Skeletal muscle tissue (tissue), 4 donors: ENCODE results near the gene ALDH1A1. TPM values are rescaled to one million over a fixed set of nuclear protein-coding genes. Genes with fewer than 3 reads are reported as not detected.

ENCODE experiments used
- H3K27ac ChIP-seq: one replicate; pipeline ENCODE4 v1.7.0; 2013; ENCODE audit warnings: mild to moderate bottlenecking, low read depth, low read length, inconsistent platforms
- H3K27me3 ChIP-seq, 3 donors: one replicate each; pipeline ENCODE4 v1.7.0; 2013; ENCODE audit warnings: low read length in 3 of 3; ENCODE audit not compliant: control insufficient read depth in 3 of 3, insufficient read depth in 3 of 3
- H3K36me3 ChIP-seq, 3 donors: one replicate each; pipeline ENCODE4 v1.7.0; 2013; ENCODE audit warnings: low read length in 3 of 3; ENCODE audit not compliant: control insufficient read depth in 3 of 3, insufficient read depth in 3 of 3
- H3K4me1 ChIP-seq, 3 donors: one replicate each; pipeline ENCODE4 v1.7.0; 2013; ENCODE audit warnings: low read length in 3 of 3, mild to moderate bottlenecking in 3 of 3; ENCODE audit not compliant: control insufficient read depth in 3 of 3, insufficient read depth in 3 of 3
- H3K4me3 ChIP-seq, 3 donors: one replicate each; pipeline ENCODE4 v1.7.0; 2013; ENCODE audit warnings: low read length in 3 of 3
- H3K9ac ChIP-seq, 3 donors: one replicate each; pipeline ENCODE4 v1.7.0; 2013; ENCODE audit warnings: low read length in 3 of 3, mild to moderate bottlenecking in 3 of 3, moderate library complexity in 2 of 3, low read depth in 1 of 3
- H3K9me3 ChIP-seq, 3 donors: one replicate each; pipeline ENCODE4 v1.7.0; 2013; ENCODE audit warnings: low read length in 3 of 3; ENCODE audit not compliant: control insufficient read depth in 3 of 3
- total RNA-seq: library from RNA; depleted of rRNA; stranded (reverse); fragments of >200 nt; gene quantifications from one replicate; pipeline ENCODE4 v1.2.3, GENCODE V29; 2014
- donor health status: Osteomylitis.

The ALDH1A1 gene
- total RNA-seq, 1 donor from 2014 or later, result 52.7 TPM

- H3K9me3 ChIP-seq, result no peaks in the 10 kb centered on the region
- H3K36me3 ChIP-seq, result no peaks in the 10 kb centered on the region
- H3K27ac ChIP-seq, result no peak overlapping the region
- no peaks in the 10 kb centered on the region for H3K4me1 ChIP-seq
- H3K27me3 ChIP-seq, result no peaks in the 10 kb centered on the region
- no peak overlapping the region for H3K9ac ChIP-seq
- no peak overlapping the region for H3K4me3 ChIP-seq
Observed at GRCh38 chr9:72933730-72934665, 18.9 kb downstream of the ALDH1A1 start.

DNA sequence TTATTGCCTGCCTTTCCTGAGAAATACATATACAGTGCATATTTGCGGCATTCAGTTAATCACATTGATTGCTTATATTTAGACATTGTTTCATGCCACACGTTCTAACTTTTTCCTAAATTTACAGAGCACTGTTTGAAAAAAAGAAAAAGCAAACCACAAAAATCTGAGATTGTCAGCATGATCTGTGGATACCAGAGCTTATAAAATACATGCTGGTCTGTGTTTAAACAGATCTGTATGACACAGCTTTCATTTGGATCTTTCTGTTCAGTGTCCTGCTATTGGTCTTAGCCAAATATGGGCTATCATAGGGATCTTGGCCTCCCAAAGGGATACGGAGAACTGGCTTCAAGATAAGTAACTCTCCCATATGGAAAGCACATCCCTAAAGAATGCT, 20.2 kb downstream of the ALDH1A1 start:
- Histone ChIP-seq H3K27ac (no peak overlapping the region), H3K4me3 (no peak overlapping the region), H3K9me3 (no peaks in the 10 kb centered on the region), H3K27me3 (no peaks in the 10 kb centered on the region), H3K4me1 (no peaks in the 10 kb centered on the region), H3K9ac (no peak overlapping the region), H3K36me3 (no peaks in the 10 kb centered on the region)

DNA sequence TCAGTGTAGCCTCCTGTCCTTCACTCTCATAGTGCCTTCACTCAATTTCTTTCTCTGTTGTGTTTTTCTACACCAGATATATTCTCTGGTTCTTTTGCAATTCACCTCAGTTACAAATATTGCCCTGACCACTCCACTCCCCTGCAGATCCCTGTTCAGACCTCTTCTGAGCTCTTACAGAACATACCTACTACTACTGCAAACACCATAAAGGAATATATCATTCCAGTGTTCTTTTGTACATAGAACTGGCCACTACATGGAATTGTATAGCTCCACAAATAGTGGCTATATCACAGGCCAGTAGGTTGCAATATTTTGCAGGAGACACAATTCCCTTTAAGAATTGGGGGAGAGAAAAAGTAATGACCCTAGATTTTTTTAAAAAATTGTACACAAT, 21.0 kb downstream of the ALDH1A1 start:
- Histone ChIP-seq H3K9ac (no peak overlapping the region), H3K36me3 (no peaks in the 10 kb centered on the region), H3K4me3 (no peak overlapping the region), H3K27me3 (no peaks in the 10 kb centered on the region), H3K4me1 (no peaks in the 10 kb centered on the region), H3K9me3 (no peaks in the 10 kb centered on the region), H3K27ac (no peak overlapping the region)

- no peaks in the 10 kb centered on the region for H3K27me3 ChIP-seq
- H3K27ac ChIP-seq, result no peak overlapping the region
- no peak overlapping the region for H3K4me3 ChIP-seq
- H3K36me3 ChIP-seq, result no peaks in the 10 kb centered on the region
- H3K9ac ChIP-seq, result no peak overlapping the region
- H3K9me3 ChIP-seq, result no peaks in the 10 kb centered on the region
- no peaks in the 10 kb centered on the region for H3K4me1 ChIP-seq
Observed at GRCh38 chr9:72931437-72931836, 21.4 kb downstream of the ALDH1A1 start.

- no peaks in the 10 kb centered on the region for H3K36me3 ChIP-seq
- no peak overlapping the region for H3K4me3 ChIP-seq
- no peaks in the 10 kb centered on the region for H3K4me1 ChIP-seq
- no peak overlapping the region for H3K9ac ChIP-seq
- no peak overlapping the region for H3K27ac ChIP-seq
- no peaks in the 10 kb centered on the region for H3K9me3 ChIP-seq
- H3K27me3 ChIP-seq, result no peaks in the 10 kb centered on the region
Observed at GRCh38 chr9:72930828-72931227, 22.0 kb downstream of the ALDH1A1 start.

DNA sequence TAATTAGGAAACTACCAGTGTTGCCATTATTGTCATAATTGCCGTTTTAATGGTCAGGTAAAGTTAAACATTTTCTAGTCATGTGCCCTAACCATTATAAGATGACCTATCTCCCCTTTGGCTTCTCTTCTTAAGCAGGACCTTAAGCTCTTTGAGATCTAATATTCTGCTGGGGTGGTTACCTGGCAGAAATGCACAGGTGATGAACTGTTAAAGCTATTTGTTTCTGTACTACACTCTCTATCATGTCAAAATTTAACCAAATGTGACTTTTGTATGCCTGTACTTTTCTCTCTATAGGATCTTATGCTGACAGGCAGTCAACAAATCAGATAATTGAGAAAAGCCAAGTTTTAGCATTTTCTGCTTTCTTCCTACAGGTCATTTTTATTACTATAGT, 23.3 kb downstream of the ALDH1A1 start:
- H3K27me3 ChIP-seq, result no peaks in the 10 kb centered on the region
- no peaks in the 10 kb centered on the region for H3K4me1 ChIP-seq
- H3K4me3 ChIP-seq, result no peak overlapping the region
- no peaks in the 10 kb centered on the region for H3K36me3 ChIP-seq
- no peaks in the 10 kb centered on the region for H3K9me3 ChIP-seq
- H3K27ac ChIP-seq, result no peak overlapping the region
- H3K9ac ChIP-seq, result no peak overlapping the region

- peaks cover 0 to under 1% (median 0%) of the 10 kb centered on the region in 3 donors for H3K36me3 ChIP-seq
- no peaks in the 10 kb centered on the region for H3K27me3 ChIP-seq
- no peaks in the 10 kb centered on the region for H3K9me3 ChIP-seq
- H3K9ac ChIP-seq, result no peak overlapping the region
- no peak overlapping the region for H3K4me3 ChIP-seq
- H3K27ac ChIP-seq, result no peak overlapping the region
- no peaks in the 10 kb centered on the region for H3K4me1 ChIP-seq
Observed at GRCh38 chr9:72928042-72928507, 24.8 kb downstream of the ALDH1A1 start.

DNA sequence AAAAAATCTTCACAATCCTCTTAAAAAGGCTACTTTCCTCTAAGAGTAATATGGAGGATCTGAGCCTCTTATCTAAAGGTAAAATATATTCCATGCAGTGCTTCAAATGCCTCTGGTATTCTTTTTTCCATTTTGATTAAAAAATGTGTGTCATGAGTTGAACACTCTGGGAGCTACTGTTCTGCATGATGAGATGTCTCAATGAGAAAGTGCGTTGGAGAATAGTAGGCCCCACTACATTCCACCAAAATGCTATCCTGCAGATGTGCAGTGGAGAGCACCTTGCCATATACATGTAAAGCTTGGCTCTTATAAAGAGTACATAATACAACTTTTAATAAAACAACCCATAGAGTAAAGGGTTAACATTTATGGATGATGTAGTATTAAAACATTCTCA, 26.3 kb downstream of the ALDH1A1 start:
- H3K4me1 ChIP-seq, result no peaks in the 10 kb centered on the region
- no peak overlapping the region for H3K27ac ChIP-seq
- H3K27me3 ChIP-seq, result no peaks in the 10 kb centered on the region
- no peak overlapping the region for H3K4me3 ChIP-seq
- no peak overlapping the region for H3K9ac ChIP-seq
- peaks cover 0 to 3% (median 0%) of the 10 kb centered on the region in 3 donors for H3K36me3 ChIP-seq
- no peaks in the 10 kb centered on the region for H3K9me3 ChIP-seq

- H3K9me3 ChIP-seq, result no peaks in the 10 kb centered on the region
- H3K36me3 ChIP-seq, result peaks cover 0 to 3% (median 0%) of the 10 kb centered on the region in 3 donors
- no peak overlapping the region for H3K27ac ChIP-seq
- H3K4me3 ChIP-seq, result no peak overlapping the region
- no peaks in the 10 kb centered on the region for H3K27me3 ChIP-seq
- no peak overlapping the region for H3K9ac ChIP-seq
- H3K4me1 ChIP-seq, result no peaks in the 10 kb centered on the region
Observed at GRCh38 chr9:72925891-72926290, 27.0 kb downstream of the ALDH1A1 start.

DNA sequence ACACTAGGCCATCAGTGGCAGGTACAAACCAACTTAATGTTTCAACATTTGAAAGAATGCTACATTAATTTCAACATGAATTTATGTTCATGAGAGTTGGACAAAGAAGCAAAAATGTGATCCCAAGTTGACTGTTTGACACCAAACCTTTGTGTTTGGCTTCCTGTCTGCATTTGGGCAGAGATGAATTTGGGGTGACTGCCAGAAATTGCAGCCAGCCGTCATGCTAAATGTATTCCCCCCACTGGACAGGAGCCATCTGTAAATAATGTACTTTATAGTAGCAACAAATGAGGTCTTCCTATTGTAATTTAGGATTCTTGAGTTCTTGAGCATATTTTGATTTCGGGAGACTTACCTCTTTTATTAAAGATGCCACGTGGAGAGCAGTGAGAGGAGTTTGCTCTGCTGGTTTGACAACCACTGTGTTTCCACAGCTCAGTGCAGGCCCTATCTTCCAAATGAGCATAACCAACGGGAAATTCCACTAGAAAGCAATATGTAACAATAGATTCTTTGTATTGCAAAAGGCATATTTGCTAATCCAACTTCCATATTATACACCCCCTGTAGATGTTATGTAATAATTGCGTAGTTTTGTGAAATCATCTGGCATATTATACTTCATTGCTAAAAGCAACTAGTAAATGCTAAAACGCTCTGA, 27.6 kb downstream of the ALDH1A1 start:
- H3K4me1 ChIP-seq, result no peaks in the 10 kb centered on the region
- no peak overlapping the region for H3K4me3 ChIP-seq
- H3K27ac ChIP-seq, result no peak overlapping the region
- H3K9me3 ChIP-seq, result no peaks in the 10 kb centered on the region
- H3K36me3 ChIP-seq, result peaks cover 0 to 3% (median 0%) of the 10 kb centered on the region in 3 donors
- no peaks in the 10 kb centered on the region for H3K27me3 ChIP-seq
- H3K9ac ChIP-seq, result no peak overlapping the region
